Lower lobe of right lung (tissue), 2 donors: ENCODE data around the gene REG4. TPM values are rescaled to one million over a fixed set of nuclear protein-coding genes. Genes with fewer than 3 reads are reported as not detected.
A peak's percentile ranks its signal among the peaks of the same experiment; 100 is the strongest.

Experiments
- ATAC-seq, 2 donors: fragments of 200-7000 bp; cut with Tn5 transposase; one replicate each; pipeline ENCODE4 v1.9.1; 2020 to 2022; ENCODE audit warnings: mild to moderate bottlenecking in 2 of 2, moderate library complexity in 2 of 2
- DNase-seq: peaks from one replicate; pipeline ENCODE4 v3.0.0-alpha.2; 2020
- H3K27ac ChIP-seq: fragments of 200-600 bp; one replicate; pipeline ENCODE4 v1.8.0; 2022
- H3K27me3 ChIP-seq: fragments of 200-600 bp; one replicate; pipeline ENCODE4 v1.8.0; 2022; ENCODE audit warnings: low read depth
- H3K36me3 ChIP-seq: fragments of 200-600 bp; one replicate; pipeline ENCODE4 v1.8.0; 2022; ENCODE audit warnings: mild to moderate bottlenecking
- H3K4me1 ChIP-seq: fragments of 200-600 bp; one replicate; pipeline ENCODE4 v1.8.0; 2022
- H3K4me3 ChIP-seq: fragments of 200-600 bp; one replicate; pipeline ENCODE4 v1.8.0; 2022; ENCODE audit warnings: mild to moderate bottlenecking
- H3K9me3 ChIP-seq: fragments of 200-600 bp; one replicate; pipeline ENCODE4 v1.8.0; 2022
- CTCF ChIP-seq: fragments of 200-600 bp; IDR thresholded peaks from one replicate; pipeline ENCODE4 v1.8.0; 2022; ENCODE audit warnings: antibody characterized with exemption, mild to moderate bottlenecking
- intact Hi-C: fragments of 100-400 bp; cut with DNase I; formaldehyde crosslinking; loops from one replicate; pipeline ENCODE4 v1.11.0; 2022
- total RNA-seq: library from RNA; stranded (reverse); fragmentation: NEBNext Ultra II Directional; extraction: Animal tissue kit (Norgen Biotek cat#: 25700); gene quantifications from one replicate; pipeline ENCODE4 v1.2.1, GENCODE V29; 2021
- donor health status: DM: no; HTN: yes; CAD: no; lungs with severe emphysema.

The REG4 gene
- total RNA-seq, 1 donor from 2014 or later = not detected

DNA sequence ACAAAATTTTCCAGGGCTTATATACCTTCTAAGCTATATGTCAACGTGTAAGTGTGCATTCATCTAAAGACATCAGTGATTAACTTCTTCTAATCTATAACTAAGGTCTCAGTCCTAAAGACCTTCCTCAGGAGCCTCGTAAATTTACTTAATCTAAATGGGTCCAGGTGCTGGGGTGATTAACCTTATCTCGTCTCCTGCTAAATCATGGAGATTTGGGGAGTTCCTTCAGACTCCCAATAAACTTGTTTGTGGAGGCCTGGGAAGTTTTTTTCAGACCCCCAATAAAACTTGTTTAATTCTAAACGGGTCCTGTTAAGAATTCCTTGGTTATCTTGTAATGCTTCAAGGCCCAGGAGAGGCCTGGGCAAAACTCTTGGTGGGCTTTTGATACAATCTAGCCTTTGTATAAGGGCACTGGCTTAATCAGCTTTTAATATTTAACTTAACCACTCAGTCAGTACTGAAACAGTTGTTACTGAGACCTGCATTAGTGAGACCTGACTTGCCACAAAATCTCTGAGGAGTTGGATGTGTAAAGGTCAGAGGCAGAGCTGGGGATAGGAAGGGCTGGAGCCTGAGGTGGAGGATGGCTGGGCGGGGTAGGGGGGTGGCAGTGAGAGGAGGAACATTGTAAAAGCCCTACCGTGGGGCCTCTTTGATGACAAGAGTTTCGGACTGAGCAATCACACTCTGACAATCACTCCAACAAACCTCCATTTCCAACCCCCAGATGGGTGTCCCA is 36.3 kb downstream of the REG4 start:
- intact Hi-C loops = no loop called here
- Histone ChIP-seq H3K27ac (no peak overlapping the region), H3K36me3 (no peaks in the 10 kb centered on the region), H3K4me3 (no peak overlapping the region), H3K27me3 (no peaks in the 10 kb centered on the region), H3K9me3 (no peaks in the 10 kb centered on the region), H3K4me1 (peaks cover 30% of the 10 kb centered on the region)
- DNase-seq (no peak), ATAC-seq (no peak)
- TF ChIP-seq CTCF = no peak

- H3K4me1 ChIP-seq = peaks cover 24% of the 10 kb centered on the region
- intact Hi-C loops = no loop called here
- H3K36me3 ChIP-seq = no peaks in the 10 kb centered on the region
- no peaks in the 10 kb centered on the region for H3K9me3 ChIP-seq
- H3K27me3 ChIP-seq = no peaks in the 10 kb centered on the region
- no peak overlapping the region for H3K27ac ChIP-seq
- no peak for TF ChIP-seq CTCF
- DNase-seq (no peak), ATAC-seq (no peak)
- no peak overlapping the region for H3K4me3 ChIP-seq
Observed at GRCh38 chr1:119773711-119774241, 37.5 kb downstream of the REG4 start.

GRCh38 chr1:119772298-119772697 is 39.0 kb downstream of the REG4 start:
- TF ChIP-seq CTCF = no peak
- H3K4me3 ChIP-seq = no peak overlapping the region
- H3K4me1 ChIP-seq = peaks cover 26% of the 10 kb centered on the region
- no peaks in the 10 kb centered on the region for H3K36me3 ChIP-seq
- ATAC-seq (no peak), DNase-seq (no peak)
- no peaks in the 10 kb centered on the region for H3K9me3 ChIP-seq
- H3K27me3 ChIP-seq = no peaks in the 10 kb centered on the region
- no peak overlapping the region for H3K27ac ChIP-seq
- intact Hi-C loops = no loop called here

- H3K4me1 ChIP-seq = peaks cover 26% of the 10 kb centered on the region
- no peak overlapping the region for H3K4me3 ChIP-seq
- intact Hi-C loops = no loop called here
- no peak overlapping the region for H3K27ac ChIP-seq
- no peak for TF ChIP-seq CTCF
- DNase-seq (no peak), ATAC-seq (peak; percentile 63 to 76)
- no peaks in the 10 kb centered on the region for H3K9me3 ChIP-seq
- H3K36me3 ChIP-seq = no peaks in the 10 kb centered on the region
- H3K27me3 ChIP-seq = no peaks in the 10 kb centered on the region
Observed at GRCh38 chr1:119771770-119772169, 39.5 kb downstream of the REG4 start.

GRCh38 chr1:119771016-119771415 is 40.2 kb downstream of the REG4 start:
- intact Hi-C loops = no loop called here
- no peak overlapping the region for H3K4me3 ChIP-seq
- H3K36me3 ChIP-seq = no peaks in the 10 kb centered on the region
- no peaks in the 10 kb centered on the region for H3K9me3 ChIP-seq
- H3K4me1 ChIP-seq = peaks cover 26% of the 10 kb centered on the region
- no peak overlapping the region for H3K27ac ChIP-seq
- DNase-seq (no peak), ATAC-seq (no peak)
- no peak for TF ChIP-seq CTCF
- H3K27me3 ChIP-seq = no peaks in the 10 kb centered on the region
